Omental fat pad (tissue), 4 donors: ENCODE measurements around the gene SLC7A1. TPM values are rescaled to one million over a fixed set of nuclear protein-coding genes. Genes with fewer than 3 reads are reported as not detected.

Experiments used
- ATAC-seq: fragments of 150-250 bp; one replicate; pipeline ENCODE4 v1.9.1; 2016; ENCODE audit warnings: mild to moderate bottlenecking, moderate library complexity; ENCODE audit not compliant: low FRiP score
- DNase-seq: peaks from one replicate; pipeline ENCODE4 v3.0.0-alpha.2; 2019; ENCODE audit warnings: low spot score
- total RNA-seq, 4 donors: library from RNA; depleted of rRNA; stranded (reverse); fragments of >200 nt; gene quantifications; one replicate each; pipeline ENCODE4 v1.1.0, GENCODE V29; 2016
- TF ChIP-seq, protein P1 (sequence below), 3 donors: fragments of 450-650 bp; IDR thresholded peaks; one replicate each; pipeline ENCODE4 v1.5.1; 2016 to 2017; ENCODE audit warnings: antibody characterized with exemption in 3 of 3, mild to moderate bottlenecking in 3 of 3, moderate library complexity in 2 of 3

SLC7A1 gene
- total RNA-seq, 4 donors from 2014 or later, result 18.5 to 60.5 (median 25.8) TPM

DNA sequence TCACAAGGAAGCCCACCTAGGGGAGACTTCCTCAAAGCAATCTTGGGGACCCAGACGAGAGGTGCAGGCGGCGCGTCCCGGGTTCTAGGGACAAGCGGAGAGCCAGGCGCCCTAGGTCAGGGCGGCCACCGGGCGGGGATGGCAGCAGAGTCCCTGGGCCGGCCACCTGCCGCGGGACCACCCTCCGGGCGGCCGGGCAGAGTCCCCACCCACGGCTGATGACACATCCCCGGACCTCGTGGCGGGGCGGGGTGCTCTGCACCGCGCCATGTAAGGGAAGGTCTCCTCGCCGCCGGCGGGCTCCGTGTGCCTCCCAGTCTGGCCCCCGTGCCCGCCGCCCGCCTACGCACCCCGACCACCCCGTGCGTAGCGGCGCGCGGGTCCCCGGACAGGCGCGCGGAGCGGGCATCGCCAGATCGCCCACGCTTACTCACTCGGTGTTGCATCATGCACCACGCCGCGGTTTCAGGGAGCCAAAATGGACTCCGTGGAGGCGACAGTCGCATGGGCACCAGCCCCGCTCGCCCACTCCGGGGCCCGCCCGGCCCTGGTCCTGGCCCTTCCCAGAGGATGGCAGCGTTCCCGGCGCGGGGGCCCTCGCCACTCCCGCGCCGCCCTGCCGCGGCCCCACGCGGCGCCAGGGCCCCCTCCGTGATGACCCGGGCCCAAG lies 643 bp downstream of the SLC7A1 start:
- peak; percentile 73 for ATAC-seq
- TF ChIP-seq, protein P1, sequence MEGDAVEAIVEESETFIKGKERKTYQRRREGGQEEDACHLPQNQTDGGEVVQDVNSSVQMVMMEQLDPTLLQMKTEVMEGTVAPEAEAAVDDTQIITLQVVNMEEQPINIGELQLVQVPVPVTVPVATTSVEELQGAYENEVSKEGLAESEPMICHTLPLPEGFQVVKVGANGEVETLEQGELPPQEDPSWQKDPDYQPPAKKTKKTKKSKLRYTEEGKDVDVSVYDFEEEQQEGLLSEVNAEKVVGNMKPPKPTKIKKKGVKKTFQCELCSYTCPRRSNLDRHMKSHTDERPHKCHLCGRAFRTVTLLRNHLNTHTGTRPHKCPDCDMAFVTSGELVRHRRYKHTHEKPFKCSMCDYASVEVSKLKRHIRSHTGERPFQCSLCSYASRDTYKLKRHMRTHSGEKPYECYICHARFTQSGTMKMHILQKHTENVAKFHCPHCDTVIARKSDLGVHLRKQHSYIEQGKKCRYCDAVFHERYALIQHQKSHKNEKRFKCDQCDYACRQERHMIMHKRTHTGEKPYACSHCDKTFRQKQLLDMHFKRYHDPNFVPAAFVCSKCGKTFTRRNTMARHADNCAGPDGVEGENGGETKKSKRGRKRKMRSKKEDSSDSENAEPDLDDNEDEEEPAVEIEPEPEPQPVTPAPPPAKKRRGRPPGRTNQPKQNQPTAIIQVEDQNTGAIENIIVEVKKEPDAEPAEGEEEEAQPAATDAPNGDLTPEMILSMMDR (IDR thresholded peaks at IDR 0.05), result no peak
- DNase-seq, result peak; percentile 61

DNA sequence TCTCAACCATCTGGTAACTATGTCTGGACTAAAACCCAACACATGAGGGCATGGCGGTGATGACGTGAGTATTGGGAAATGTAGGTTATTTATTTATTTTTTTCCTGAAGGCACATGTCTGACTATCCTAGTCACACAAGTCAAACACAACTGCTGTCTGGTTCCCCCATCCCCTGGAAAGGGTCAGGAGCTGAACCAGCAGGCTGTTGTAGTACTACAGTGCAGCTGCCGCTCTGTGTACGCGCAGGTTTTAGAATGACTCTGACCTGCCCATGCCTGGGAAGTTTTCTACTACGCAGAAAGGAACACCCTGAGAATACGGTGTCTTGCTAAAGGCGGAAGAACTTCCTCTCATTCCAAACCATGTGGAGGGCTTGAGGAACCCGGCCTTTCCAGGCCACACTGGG lies 1.2 kb downstream of the SLC7A1 start:
- TF ChIP-seq, protein P1 (IDR thresholded peaks at IDR 0.05), result no peak
- no peak for DNase-seq
- ATAC-seq, result peak; percentile 31

DNA sequence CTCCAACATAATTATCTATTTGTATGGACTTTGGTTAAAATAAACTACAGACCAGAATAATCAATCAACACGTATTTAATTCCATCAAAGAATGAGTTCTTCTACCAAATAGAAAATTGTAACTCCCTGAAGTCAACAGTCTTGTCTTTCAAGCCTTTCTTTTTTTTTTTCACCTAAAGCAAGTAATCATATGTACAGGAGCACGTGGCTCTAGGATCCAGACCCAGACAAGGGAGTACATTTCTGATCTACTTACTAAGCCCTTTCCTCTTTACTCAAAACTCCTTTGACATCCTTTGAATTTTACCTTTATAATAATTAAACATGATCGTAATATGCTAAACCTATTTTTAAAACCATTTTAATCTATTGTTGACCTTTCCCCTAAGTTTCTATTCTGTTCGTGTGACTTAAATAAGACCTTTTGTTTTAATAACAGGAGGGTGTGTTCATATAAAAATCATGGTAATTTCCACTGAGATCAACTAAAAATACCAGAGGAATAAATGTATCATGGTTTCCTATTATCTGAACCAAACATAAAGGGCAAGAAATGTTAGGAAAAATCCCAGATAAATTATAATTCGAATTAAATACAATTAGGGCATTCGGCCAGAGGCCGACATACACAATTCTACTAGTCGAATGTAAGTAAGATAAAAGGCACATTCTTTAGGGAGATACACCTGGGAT lies 1.7 kb downstream of the SLC7A1 start:
- no peak for DNase-seq

DNA sequence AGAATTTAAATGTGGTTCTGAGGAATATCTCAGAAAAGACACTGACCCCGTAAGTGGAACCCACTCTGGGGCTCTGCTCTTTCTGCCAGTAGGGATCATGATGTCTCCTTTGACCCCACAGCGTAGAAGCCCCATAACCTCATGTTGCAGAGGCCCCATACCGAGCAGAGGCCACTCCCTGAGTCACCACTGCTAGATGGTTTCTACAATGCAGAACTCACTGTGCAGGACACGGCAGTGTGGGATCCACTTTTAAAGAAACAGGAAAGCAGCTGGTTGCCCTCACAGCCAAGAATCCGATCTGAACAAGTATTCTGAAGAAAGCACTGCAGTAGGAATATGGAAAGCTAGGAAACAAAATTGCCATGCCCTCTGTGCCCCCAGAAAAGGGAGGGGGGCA lies 4.2 kb downstream of the SLC7A1 start:
- ATAC-seq (no peak), DNase-seq (no peak)
- TF ChIP-seq, protein P1 (IDR thresholded peaks at IDR 0.05), result no peak

More for the DNA sequence above, 1.7 kb downstream of the SLC7A1 start:
- TF ChIP-seq, protein P1 (IDR thresholded peaks at IDR 0.05), result no peak
- no peak for ATAC-seq

DNA sequence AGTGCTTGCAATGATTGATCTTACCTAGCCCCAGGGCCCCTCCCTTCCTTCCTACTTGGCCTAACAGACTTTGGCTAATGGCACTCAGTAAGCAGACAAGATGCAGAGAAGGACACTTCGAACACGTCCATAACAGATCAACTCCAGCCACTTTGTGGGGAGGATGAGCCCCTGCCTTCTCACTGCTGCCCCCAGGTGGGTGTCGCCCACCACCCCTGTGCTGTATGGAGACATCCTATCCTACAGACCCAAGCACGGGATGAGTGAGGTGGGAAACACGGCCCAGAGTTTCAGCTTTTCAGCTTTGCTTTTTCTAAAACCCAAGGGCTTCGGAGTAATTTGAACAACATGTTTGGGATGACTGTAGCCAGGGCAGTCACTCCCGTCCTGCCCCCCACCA lies 5.5 kb downstream of the SLC7A1 start:
- no peak for DNase-seq
- TF ChIP-seq, protein P1 (IDR thresholded peaks at IDR 0.05), result no peak
- no peak for ATAC-seq

DNA sequence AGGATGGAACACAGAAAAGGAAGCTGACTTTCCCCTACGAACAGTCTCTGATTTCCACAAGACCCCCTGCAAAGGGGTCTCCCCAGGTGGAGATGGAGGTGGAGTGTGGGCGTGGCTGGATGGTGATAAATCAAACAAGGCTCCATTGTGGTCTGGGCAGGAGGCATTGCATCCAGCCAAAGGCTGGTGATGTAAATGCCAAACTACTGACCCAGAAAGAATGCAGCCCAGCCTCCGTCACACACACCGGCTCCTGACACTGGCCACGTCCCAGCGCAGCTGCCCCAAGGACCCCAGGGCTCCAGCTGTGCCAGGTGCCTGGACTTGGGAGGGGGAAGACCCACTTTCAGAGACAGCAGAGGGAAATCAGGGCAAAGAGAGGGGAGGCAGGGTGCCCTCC lies 6.3 kb downstream of the SLC7A1 start:
- no peak for ATAC-seq
- TF ChIP-seq, protein P1 (IDR thresholded peaks at IDR 0.05), result no peak

DNA sequence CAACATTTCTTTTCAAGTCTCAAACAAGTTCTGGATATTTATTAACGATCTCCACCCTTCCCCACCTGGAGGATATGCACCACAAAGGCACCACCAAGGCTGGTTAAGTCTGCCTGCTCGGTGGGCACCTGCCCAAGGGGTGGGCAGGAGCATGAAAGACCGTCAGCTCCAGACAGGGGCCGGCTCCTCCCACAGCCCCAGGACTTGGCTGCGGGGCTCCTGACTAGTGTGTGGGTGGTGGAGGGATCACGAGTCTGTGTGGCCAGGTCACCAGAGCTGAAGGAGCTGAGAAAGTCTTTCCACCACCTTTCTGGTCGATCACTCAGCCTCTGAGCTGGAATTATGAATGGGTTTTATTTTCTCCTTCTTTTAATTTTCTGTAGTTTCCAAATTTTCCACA lies 7.8 kb downstream of the SLC7A1 start:
- DNase-seq, result no peak
- TF ChIP-seq, protein P1 (IDR thresholded peaks at IDR 0.05), result no peak
- ATAC-seq, result no peak

More for the DNA sequence above, 6.3 kb downstream of the SLC7A1 start:
- no peak for DNase-seq
